Osteocyte (in vitro differentiated cells): ENCODE data around the gene PTPRG. TPM values are rescaled to one million over a fixed set of nuclear protein-coding genes. Genes with fewer than 3 reads are reported as not detected.

Experiments
- DNase-seq: peaks from one replicate; pipeline ENCODE4 v3.0.0; 2021; ENCODE audit warnings: mixed read lengths; ENCODE audit not compliant: unreplicated experiment; ENCODE audit errors: extremely low spot score
- H3K27ac Mint-ChIP-seq: one replicate; pipeline ENCODE4 v1.8.0; 2021; ENCODE audit warnings: mild to moderate bottlenecking, mixed read lengths; ENCODE audit not compliant: unreplicated experiment
- H3K27me3 Mint-ChIP-seq: one replicate; pipeline ENCODE4 v1.8.0; 2021; ENCODE audit warnings: mixed read lengths; ENCODE audit not compliant: unreplicated experiment
- H3K36me3 Mint-ChIP-seq: one replicate; pipeline ENCODE4 v1.8.0; 2021; ENCODE audit warnings: mixed read lengths; ENCODE audit not compliant: unreplicated experiment
- H3K4me1 Mint-ChIP-seq: one replicate; pipeline ENCODE4 v1.8.0; 2021; ENCODE audit warnings: mixed read lengths; ENCODE audit not compliant: unreplicated experiment
- H3K4me3 Mint-ChIP-seq: one replicate; pipeline ENCODE4 v1.8.0; 2021; ENCODE audit warnings: mild to moderate bottlenecking, moderate library complexity, mixed read lengths; ENCODE audit not compliant: unreplicated experiment
- H3K9me3 Mint-ChIP-seq: one replicate; pipeline ENCODE4 v1.8.0; 2021; ENCODE audit warnings: mixed read lengths; ENCODE audit not compliant: unreplicated experiment
- total RNA-seq: library from RNA; stranded (reverse); gene quantifications from 2 replicates; pipeline ENCODE4 v1.2.1, GENCODE V29; 2021
- TF ChIP-seq, protein P1 (sequence below): fragments of 200-600 bp; sonication (generic); IDR thresholded peaks from 2 replicates; pipeline ENCODE4 v1.5.0; 2021; ENCODE audit warnings: antibody characterized with exemption, mild to moderate bottlenecking, moderate library complexity

Gene PTPRG
- total RNA-seq, 1 donor from 2014 or later = 48.1 TPM

DNA sequence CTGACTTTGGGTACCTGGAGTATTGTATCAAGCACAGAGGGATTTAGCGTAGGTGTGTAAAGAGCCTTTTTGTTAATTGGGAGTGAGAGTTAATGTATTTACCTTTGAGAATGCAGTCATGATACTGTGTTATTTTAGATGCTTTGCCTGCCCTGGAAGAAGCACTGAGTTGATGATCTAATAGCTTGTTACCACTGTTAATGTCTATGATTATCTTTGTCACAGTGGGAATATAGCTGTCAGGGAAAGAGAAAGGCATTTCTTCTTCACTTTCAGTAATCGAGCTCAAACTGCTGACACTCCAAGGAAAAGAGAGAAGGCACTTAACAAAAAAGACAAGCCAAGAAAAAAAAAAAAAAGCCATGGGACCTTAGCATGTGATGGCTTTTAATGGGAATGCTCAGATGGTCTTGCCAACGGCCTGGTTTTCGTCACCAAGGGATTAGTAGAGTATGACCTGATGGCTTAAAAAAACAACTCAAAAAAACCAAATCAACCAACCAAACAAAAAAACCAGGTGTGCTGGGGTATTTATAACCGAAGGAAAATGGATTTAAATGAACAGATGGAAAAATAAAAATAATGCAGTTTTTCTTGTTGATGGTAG is 387.4 kb downstream of the PTPRG start:
- H3K9me3 Mint-ChIP-seq = no peaks in the 10 kb centered on the region
- TF ChIP-seq, protein P1, sequence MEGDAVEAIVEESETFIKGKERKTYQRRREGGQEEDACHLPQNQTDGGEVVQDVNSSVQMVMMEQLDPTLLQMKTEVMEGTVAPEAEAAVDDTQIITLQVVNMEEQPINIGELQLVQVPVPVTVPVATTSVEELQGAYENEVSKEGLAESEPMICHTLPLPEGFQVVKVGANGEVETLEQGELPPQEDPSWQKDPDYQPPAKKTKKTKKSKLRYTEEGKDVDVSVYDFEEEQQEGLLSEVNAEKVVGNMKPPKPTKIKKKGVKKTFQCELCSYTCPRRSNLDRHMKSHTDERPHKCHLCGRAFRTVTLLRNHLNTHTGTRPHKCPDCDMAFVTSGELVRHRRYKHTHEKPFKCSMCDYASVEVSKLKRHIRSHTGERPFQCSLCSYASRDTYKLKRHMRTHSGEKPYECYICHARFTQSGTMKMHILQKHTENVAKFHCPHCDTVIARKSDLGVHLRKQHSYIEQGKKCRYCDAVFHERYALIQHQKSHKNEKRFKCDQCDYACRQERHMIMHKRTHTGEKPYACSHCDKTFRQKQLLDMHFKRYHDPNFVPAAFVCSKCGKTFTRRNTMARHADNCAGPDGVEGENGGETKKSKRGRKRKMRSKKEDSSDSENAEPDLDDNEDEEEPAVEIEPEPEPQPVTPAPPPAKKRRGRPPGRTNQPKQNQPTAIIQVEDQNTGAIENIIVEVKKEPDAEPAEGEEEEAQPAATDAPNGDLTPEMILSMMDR = no peak
- no peak overlapping the region for H3K4me3 Mint-ChIP-seq
- no peaks in the 10 kb centered on the region for H3K27me3 Mint-ChIP-seq
- DNase-seq = no peak
- no peaks in the 10 kb centered on the region for H3K4me1 Mint-ChIP-seq
- no peak overlapping the region for H3K27ac Mint-ChIP-seq
- no peaks in the 10 kb centered on the region for H3K36me3 Mint-ChIP-seq

DNA sequence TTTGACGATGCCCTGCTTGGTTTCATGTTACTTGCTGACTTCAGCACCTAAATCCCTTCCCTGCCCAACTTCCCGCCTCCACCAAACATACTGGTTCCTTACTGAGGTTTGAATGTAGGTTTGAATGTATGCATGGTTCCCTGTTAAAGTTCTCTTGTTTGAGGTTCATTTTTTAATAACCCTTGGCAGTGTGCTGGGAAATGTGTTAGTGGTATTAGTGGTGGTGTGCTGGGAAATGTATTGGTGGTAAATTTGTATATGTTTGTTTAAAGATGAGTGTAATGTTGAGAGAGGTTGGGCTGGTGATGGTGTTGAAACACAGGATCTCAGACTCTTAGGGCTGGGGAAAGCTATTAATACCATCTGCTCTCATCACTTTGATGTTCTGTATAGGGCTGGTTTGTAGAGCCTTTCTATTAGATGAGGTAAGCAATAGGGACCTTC is 392.7 kb downstream of the PTPRG start:
- TF ChIP-seq, protein P1 = no peak
- H3K4me3 Mint-ChIP-seq = no peak overlapping the region
- DNase-seq = no peak
- H3K27me3 Mint-ChIP-seq = no peaks in the 10 kb centered on the region
- peaks cover 13% of the 10 kb centered on the region for H3K4me1 Mint-ChIP-seq
- no peaks in the 10 kb centered on the region for H3K9me3 Mint-ChIP-seq
- H3K36me3 Mint-ChIP-seq = no peaks in the 10 kb centered on the region
- H3K27ac Mint-ChIP-seq = no peak overlapping the region

DNA sequence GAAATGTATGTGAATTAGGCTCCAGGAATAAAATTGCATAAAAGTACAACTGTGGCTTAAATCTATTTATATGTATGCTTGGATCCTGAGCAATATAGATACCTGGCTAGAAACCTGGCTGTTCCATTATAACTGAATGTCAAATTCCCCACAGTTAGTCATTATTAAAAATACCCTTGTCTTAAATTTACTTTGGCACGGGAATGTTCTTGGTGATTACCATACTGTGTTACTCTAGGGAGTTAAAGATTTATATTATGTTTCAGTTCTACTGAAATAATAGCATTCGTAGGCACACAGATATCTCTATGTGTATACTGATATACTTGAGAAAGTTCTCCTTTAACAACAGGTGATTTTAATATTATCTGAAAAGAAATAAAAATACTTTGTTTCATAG is 394.1 kb downstream of the PTPRG start:
- TF ChIP-seq, protein P1 = no peak
- H3K4me3 Mint-ChIP-seq = no peak overlapping the region
- H3K9me3 Mint-ChIP-seq = no peaks in the 10 kb centered on the region
- peaks cover 13% of the 10 kb centered on the region for H3K4me1 Mint-ChIP-seq
- no peaks in the 10 kb centered on the region for H3K36me3 Mint-ChIP-seq
- H3K27me3 Mint-ChIP-seq = no peaks in the 10 kb centered on the region
- H3K27ac Mint-ChIP-seq = no peak overlapping the region
- DNase-seq = no peak

DNA sequence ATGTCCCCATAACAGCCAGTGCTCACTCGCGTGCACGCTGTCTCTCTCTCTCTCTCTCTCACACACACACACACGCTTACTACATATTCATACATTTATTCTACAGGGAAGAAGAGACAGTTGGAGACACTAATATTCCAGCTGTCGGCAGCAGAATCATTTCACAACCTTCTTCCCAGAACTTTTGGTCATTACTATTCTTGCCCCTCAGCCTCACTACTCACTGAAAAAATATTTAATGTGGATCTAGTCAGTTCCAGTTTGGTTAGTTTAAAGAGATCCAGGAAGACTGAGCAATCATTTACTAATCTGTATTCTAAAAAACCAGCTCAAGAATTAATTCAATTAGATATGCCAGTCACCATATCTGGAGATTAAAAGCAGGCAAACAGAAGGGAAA is 394.9 kb downstream of the PTPRG start:
- peak overlapping the region; percentile 3 for H3K27ac Mint-ChIP-seq
- DNase-seq = no peak
- H3K27me3 Mint-ChIP-seq = no peaks in the 10 kb centered on the region
- peaks cover 13% of the 10 kb centered on the region for H3K4me1 Mint-ChIP-seq
- H3K9me3 Mint-ChIP-seq = no peaks in the 10 kb centered on the region
- no peaks in the 10 kb centered on the region for H3K36me3 Mint-ChIP-seq
- no peak overlapping the region for H3K4me3 Mint-ChIP-seq
- TF ChIP-seq, protein P1 = no peak

DNA sequence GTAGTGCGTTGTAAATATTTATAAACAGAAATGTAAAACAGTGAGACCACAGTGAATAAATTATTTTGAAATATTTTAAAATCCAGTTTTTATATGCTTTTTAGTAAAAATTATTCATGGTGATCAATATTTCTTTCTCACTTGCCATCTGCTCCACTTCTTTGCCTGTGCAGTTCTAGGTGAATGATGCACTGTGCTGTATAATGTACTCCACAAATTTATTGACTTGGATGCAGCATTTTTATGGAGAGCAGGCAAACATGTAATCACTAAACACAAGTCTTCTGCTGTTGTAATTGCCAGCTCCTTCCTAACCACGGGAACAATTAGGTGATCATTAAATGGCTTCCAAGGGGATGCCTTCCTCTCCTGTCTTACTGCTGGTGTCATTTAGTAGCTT is 395.9 kb downstream of the PTPRG start:
- DNase-seq = no peak
- Mint-ChIP-seq H3K27ac (no peak overlapping the region), H3K9me3 (no peaks in the 10 kb centered on the region), H3K27me3 (no peaks in the 10 kb centered on the region), H3K4me1 (peaks cover 13% of the 10 kb centered on the region), H3K4me3 (no peak overlapping the region), H3K36me3 (no peaks in the 10 kb centered on the region)
- TF ChIP-seq, protein P1 = no peak
